Spleen (tissue), 11 donors: ENCODE measurements around the gene TXLNG. TPM values are rescaled to one million over a fixed set of nuclear protein-coding genes. Genes with fewer than 3 reads are reported as not detected.

Experiments used
- DNase-seq: peaks from one replicate; pipeline ENCODE4 v3.0.0-alpha.2; 2020
- H3K27ac ChIP-seq, 8 donors: fragments of 200-600 bp; sonication (generic) in 7 of 8; 1 replicate in 4 of 8; 2 replicates in 4 of 8; pipeline versions ENCODE4 v1.5.0 to v1.8.0; 2016 to 2021; ENCODE audit warnings: inconsistent platforms in 4 of 8, mild to moderate bottlenecking in 4 of 8, moderate library complexity in 1 of 8
- H3K27me3 ChIP-seq, 7 donors: fragments of 200-600 bp; sonication (generic) in 6 of 7; replicated peaks in 1 of 7; 1 replicate in 4 of 7; 2 replicates in 3 of 7; pipeline versions ENCODE4 v1.5.0 to v1.8.0; 2016 to 2021; ENCODE audit warnings: inconsistent platforms in 3 of 7, mild to moderate bottlenecking in 1 of 7
- H3K36me3 ChIP-seq, 6 donors: fragments of 200-600 bp; sonication (generic) in 5 of 6; 1 replicate in 4 of 6; 2 replicates in 2 of 6; pipeline versions ENCODE4 v1.5.0 to v1.8.0; 2016 to 2021; ENCODE audit warnings: inconsistent platforms in 2 of 6
- H3K4me1 ChIP-seq, 6 donors: fragments of 200-600 bp; sonication (generic) in 5 of 6; 1 replicate in 3 of 6; 2 replicates in 3 of 6; pipeline versions ENCODE4 v1.5.0 to v1.8.0; 2016 to 2021; ENCODE audit warnings: inconsistent platforms in 3 of 6
- H3K4me3 ChIP-seq, 8 donors: fragments of 200-600 bp; sonication (generic) in 7 of 8; 1 replicate in 4 of 8; 2 replicates in 4 of 8; pipeline versions ENCODE4 v1.5.0 to v1.8.0; 2016 to 2021; ENCODE audit warnings: inconsistent platforms in 4 of 8, mild to moderate bottlenecking in 4 of 8, moderate library complexity in 2 of 8
- H3K9me3 ChIP-seq, 8 donors: fragments of 200-600 bp; sonication (generic) in 7 of 8; 1 replicate in 4 of 8; 2 replicates in 4 of 8; pipeline versions ENCODE4 v1.5.0 to v1.8.0; 2016 to 2021; ENCODE audit warnings: inconsistent platforms in 4 of 8
- CTCF ChIP-seq, 11 experiments: fragments of 200-600 bp in 7 of 11; fragments of 450-650 bp in 4 of 11; sonication (generic) in 4 of 11; IDR thresholded peaks in 8 of 11; conservative IDR thresholded peaks in 3 of 11; 1 replicate in 7 of 11; 2 replicates in 4 of 11; pipeline versions ENCODE4 v1.4.0 to v1.8.0; 2016 to 2021; ENCODE audit warnings: antibody characterized with exemption in 11 of 11, inconsistent platforms in 4 of 11, mild to moderate bottlenecking in 1 of 11
- POLR2A ChIP-seq, 3 donors: fragments of 450-650 bp; IDR thresholded peaks; one replicate each; pipeline ENCODE4 v1.5.1; 2017; ENCODE audit warnings: antibody characterized with exemption in 3 of 3, mild to moderate bottlenecking in 1 of 3
- POLR2AphosphoS5 ChIP-seq, 3 donors: sonication (generic); formaldehyde crosslinking; IDR thresholded peaks; one replicate each; pipeline ENCODE4 v1.5.1; 2017; ENCODE audit warnings: antibody characterized with exemption in 3 of 3
- WGBS, 5 donors: extraction: QIAGEN DNeasy Blood & Tissue Kit in 3 of 5; methylation state at CpG; one replicate each; pipeline versions ENCODE4 v1.1.5 to v1.1.7; 2013 to 2018; 5-methylcytosine and 5-hydroxymethylcytosine counted together
- intact Hi-C: fragments of 100-400 bp; cut with DNase I; formaldehyde crosslinking; loops from one replicate; pipeline ENCODE4 v1.15.0; 2023; ENCODE audit warnings: low total_unique reads
- polyA plus RNA-seq, 3 donors: library from polyadenylated mRNA; stranded (reverse); fragments of 200-250 nt; gene quantifications; one replicate each; pipeline ENCODE4 v1.2.1, GENCODE V29; 2013
- total RNA-seq, 7 donors: library from RNA; depleted of rRNA in 3 of 7; stranded (reverse); fragments of >200 nt in 3 of 7; fragmentation: NEBNext Ultra II Directional in 4 of 7; extraction: Animal tissue kit (Norgen Biotek cat#: 25700) in 4 of 7; gene quantifications; one replicate each; pipeline versions ENCODE4 v1.1.0 to v1.2.1, GENCODE V29; 2016 to 2021
- donor health status: healthy with polysubstance abuse.
- donor health status: DM: no; HTN: no; CAD: no; lungs with moderate emphysema.
- donor health status: DM: no; HTN: no; CAD: no.
- donor health status: Bipolar disorder and iron deficiency.
- donor health status: healthy.
- donor health status: DM: no; HTN: no; CAD: no.
- donor health status: DM: yes; HTN: yes; CAD: no.

Gene TXLNG
- total and polyA plus RNA-seq, 10 donors, result 7.8 to 20.2 (median 12.7) TPM

DNA sequence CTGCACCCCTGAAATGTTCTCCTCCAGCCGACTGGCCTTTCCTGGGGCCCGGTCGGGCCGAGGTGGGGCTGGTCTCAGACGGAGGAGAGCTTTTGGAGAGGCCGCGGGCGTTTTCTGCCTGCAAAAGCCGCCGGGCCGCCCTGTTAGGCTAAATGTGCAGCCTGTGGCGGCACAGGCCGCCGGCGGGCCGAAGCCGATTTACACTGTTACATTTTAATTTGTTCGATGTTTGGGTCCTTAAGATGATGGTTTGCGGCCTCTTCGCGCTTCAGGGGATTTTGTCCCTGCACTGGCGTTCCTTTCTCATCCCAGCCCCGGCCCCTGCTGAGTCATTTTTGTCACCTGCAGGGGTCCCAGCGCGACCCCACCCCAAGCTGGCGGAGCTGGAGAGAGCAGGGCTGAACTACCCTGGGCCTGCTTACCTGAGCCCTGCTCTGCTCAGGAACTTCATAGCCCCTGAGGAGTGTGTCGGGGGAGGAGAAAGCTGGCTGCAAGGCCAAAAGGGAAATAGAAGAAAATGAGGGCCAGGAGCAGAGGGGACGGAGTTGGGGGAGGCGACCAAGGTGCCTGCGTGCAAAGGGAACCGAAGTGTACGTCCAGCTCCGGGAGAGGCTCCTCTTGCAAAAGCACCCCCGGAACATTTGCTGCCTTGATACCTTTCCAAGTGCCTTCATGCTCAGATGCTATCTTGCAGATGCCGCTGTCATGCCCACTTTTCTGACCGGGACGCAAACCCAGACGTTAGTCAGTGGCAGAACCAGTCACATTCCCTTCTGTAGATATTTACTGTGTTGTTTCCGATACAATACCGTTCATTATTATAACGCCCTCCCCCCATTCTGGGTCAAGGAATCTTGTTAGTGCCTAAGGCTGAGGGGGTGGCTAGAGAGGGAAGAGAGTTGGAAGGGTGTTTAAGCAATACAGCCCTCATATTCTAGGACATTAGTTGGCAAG lies 84.9 kb downstream of the TXLNG start:
- Histone ChIP-seq H3K27ac (peak overlapping the region; percentile 74 to 95 (median 88)), H3K27me3 (peaks cover 0 to 29% (median 0%) of the 10 kb centered on the region in 7 donors), H3K36me3 (peaks cover 0 to 4% (median 0%) of the 10 kb centered on the region in 6 donors), H3K4me3 (peak overlapping the region; percentile 38 to 91 (median 60)), H3K4me1 (peaks cover 0 to 41% (median 31%) of the 10 kb centered on the region in 6 donors), H3K9me3 (no peaks in the 10 kb centered on the region)
- WGBS, 5 donors, result 4 to 27% (median 15%) methylated on average over 24 to 41 of the region's 41 CpGs
- DNase-seq, result peak; percentile 93
- TF ChIP-seq CTCF (IDR thresholded peaks at IDR 0.05 in 8 of 11, conservative IDR thresholded peaks at IDR 0.05 in 3 of 11), result no peak
- TF ChIP-seq POLR2AphosphoS5 (IDR thresholded peaks at IDR 0.05), result no peak
- TF ChIP-seq POLR2A (IDR thresholded peaks at IDR 0.05), result no peak
- intact Hi-C loops, result no loop called here

- Histone ChIP-seq H3K27ac (no peak overlapping the region), H3K36me3 (peaks cover 0 to 2% (median 0%) of the 10 kb centered on the region in 6 donors), H3K9me3 (no peaks in the 10 kb centered on the region), H3K4me1 (peaks cover 0 to 24% (median 21%) of the 10 kb centered on the region in 6 donors), H3K4me3 (no peak overlapping the region), H3K27me3 (peaks cover 0 to 29% (median 0%) of the 10 kb centered on the region in 7 donors)
- intact Hi-C loops, result no loop called here
- WGBS, 5 donors, result 72 to 90% (median 73%) methylated on average over 8 of the region's 8 CpGs
- no peak for DNase-seq
- TF ChIP-seq POLR2AphosphoS5 (IDR thresholded peaks at IDR 0.05), result no peak
- TF ChIP-seq POLR2A (IDR thresholded peaks at IDR 0.05), result no peak
Observed at GRCh38 chrX:16873106-16873505, 86.8 kb downstream of the TXLNG start.

DNA sequence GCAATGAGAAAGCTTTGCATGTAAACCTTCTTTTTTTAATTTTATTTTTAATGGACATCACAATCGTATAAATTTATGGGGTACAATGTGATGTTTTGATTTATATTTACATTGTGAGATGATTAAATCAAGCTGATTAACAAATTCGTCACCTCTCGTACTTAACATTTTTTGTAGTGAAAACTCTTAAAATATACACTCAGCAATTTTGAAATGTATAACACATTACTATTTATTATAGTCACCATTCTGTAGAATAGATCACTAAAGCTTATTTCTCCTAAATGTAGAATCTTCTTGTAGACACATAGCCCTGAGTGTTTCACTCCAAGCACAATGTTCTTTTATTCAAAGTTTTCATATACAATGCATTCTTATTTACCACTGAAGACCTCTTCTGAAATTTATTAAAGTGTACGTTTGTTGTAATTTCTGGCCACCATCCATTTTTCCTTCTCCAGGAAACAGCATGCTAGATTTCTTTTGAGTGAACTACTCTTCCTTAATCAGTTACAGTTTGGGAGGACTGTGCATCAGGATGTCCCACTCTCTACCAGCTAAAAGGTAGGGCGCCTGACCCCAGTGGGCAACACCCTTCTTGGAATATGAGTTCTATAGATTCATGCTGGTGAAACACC lies 88.3 kb downstream of the TXLNG start:
- Histone ChIP-seq H3K9me3 (no peaks in the 10 kb centered on the region), H3K4me3 (no peak overlapping the region), H3K4me1 (peaks cover 0 to 12% (median 10%) of the 10 kb centered on the region in 6 donors), H3K36me3 (no peaks in the 10 kb centered on the region), H3K27me3 (peaks cover 0 to 38% (median 0%) of the 10 kb centered on the region in 7 donors), H3K27ac (no peak overlapping the region)
- WGBS, 5 donors, result 69 to 93% (median 86%) methylated on average over 5 of the region's 5 CpGs
- no peak for DNase-seq
- TF ChIP-seq CTCF (IDR thresholded peaks at IDR 0.05 in 8 of 11, conservative IDR thresholded peaks at IDR 0.05 in 3 of 11), result no peak
- no peak for TF ChIP-seq POLR2AphosphoS5 (IDR thresholded peaks at IDR 0.05)
- TF ChIP-seq POLR2A (IDR thresholded peaks at IDR 0.05), result no peak
- intact Hi-C loops, result no loop called here

GRCh38 chrX:16876696-16877095 lies 90.4 kb downstream of the TXLNG start:
- Histone ChIP-seq H3K4me1 (peaks cover 0 to 3% (median under 1%) of the 10 kb centered on the region in 6 donors), H3K4me3 (no peak overlapping the region), H3K36me3 (no peaks in the 10 kb centered on the region), H3K27me3 (peaks cover 0 to 38% (median 0%) of the 10 kb centered on the region in 7 donors), H3K9me3 (no peaks in the 10 kb centered on the region), H3K27ac (no peak overlapping the region)
- DNase-seq, result no peak
- intact Hi-C loops, result no loop called here
- TF ChIP-seq POLR2A (IDR thresholded peaks at IDR 0.05), result no peak
- TF ChIP-seq POLR2AphosphoS5 (IDR thresholded peaks at IDR 0.05), result no peak
- TF ChIP-seq CTCF (IDR thresholded peaks at IDR 0.05 in 8 of 11, conservative IDR thresholded peaks at IDR 0.05 in 3 of 11), result no peak
- 43 to 71% (median 60%) methylated on average over 1 of the region's 1 CpG for WGBS, 5 donors
